ENCODE data around the gene USP10.

The USP10 gene

DNA sequence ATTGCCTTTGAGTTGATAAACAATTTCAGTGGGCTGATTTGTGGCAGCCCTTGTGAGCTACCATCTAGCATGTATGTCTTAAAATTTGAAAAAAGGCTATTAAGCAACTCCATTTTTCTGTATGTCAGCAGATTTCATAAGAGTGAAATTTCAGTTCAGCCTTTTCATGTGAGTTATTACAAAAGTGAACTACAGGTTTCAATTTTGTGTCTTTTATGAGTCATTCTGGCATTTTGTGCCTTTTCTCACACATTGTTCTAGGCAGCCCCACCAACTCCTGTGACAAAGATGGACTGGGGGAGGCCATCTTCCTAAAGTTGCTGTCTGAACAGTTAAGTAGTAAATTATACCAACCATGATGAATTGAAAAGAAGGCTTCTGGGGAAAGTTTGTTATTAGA, 52.1 kb downstream of the USP10 start:
- no peak for DNase-seq (ENCODE audit: low spot score)

DNA sequence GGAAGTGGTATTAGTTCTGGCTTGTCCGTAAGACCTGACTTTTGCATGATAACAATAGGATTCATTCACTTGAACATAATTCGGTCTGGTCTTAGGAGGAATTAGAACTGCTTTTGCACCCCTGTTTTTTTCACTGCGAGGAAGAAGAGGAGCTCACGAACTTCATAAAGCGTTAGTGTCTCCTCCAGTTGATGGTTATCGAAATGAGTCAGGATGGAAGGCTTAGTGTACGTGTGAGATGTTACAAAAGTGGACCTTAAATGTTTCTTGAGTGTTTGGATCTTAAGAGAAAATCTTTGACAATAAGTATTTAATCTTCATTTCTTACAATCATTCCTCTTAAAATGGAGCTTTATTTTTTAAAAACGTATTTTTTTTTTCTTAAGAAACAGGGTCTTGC, 52.8 kb downstream of the USP10 start:
- no peak for DNase-seq (ENCODE audit: low spot score)

DNA sequence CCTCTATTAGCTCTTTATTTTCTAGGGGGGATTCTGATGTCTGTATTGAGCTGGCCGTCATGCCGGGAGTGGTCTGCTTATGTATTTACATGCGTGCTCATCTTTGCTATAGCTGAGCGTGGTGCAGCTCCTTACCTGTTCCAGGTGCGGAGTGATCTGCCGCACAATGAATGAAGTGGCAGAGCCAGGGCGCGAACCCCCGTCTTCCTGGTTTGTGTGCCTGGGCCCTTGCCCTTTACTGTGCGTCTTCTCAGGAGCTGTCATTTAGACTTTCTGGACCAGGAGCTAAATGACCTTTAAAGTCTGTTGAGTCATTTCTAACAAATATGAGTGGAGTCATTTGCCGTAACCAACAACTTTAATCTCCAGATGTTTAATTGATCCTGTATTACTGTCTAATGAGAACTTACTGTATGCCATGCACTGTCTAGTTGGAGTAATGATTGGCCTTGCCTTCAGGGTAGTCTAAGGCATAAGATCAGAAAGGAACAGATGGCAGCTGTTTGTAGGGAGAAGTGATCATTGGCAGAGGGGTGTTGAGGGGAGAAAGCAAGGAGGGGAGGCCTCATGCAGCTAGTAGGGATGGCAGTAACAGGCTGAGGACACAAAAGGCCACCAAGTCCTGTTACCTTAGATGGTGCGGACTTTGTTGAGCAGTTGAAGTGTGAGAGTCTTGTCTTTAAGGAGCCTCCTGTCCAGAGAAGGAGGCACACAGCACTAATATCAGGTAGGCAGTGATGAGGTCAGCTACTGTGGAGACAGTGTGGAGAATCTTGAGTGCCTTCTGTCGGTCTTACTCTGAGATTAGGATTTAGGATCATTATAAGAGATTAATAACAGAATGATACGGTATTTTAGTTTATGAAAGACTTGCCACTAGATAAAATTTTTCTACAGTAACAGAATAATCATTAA, 53.9 kb downstream of the USP10 start:
- DNase-seq (ENCODE audit: low spot score), result no peak

DNA sequence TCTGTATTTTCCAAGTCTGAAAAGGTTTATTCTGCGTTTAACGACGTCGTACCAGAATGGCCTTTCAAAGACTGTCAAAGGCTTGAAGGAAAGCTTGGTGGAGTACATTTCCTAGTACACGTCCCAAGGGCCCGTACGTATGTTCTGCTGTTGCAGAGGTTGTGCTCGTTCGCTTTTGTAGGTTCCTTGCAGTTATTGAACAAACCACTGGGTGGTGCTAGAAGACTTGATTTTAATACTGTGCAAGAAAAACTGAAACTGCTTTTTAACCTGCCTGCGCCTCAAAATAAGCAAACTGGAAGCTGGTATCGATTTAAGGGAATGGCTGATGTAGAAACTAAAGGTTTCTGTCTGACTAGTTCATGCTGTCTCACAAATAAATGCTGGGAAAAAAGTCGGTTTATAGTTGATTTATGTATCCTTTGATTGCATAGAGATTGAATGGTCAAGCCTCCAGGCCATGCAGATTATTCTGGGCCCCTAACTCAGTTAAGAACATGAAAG, 54.6 kb downstream of the USP10 start:
- DNase-seq (ENCODE audit: low spot score), result peak; percentile 81

GRCh38 chr16:84754956-84755672, 55.3 kb downstream of the USP10 start:
- no peak for DNase-seq (ENCODE audit: low spot score)

- no peak for DNase-seq (ENCODE audit: low spot score)
Observed at GRCh38 chr16:84756830-84757229, 57.0 kb downstream of the USP10 start.

DNA sequence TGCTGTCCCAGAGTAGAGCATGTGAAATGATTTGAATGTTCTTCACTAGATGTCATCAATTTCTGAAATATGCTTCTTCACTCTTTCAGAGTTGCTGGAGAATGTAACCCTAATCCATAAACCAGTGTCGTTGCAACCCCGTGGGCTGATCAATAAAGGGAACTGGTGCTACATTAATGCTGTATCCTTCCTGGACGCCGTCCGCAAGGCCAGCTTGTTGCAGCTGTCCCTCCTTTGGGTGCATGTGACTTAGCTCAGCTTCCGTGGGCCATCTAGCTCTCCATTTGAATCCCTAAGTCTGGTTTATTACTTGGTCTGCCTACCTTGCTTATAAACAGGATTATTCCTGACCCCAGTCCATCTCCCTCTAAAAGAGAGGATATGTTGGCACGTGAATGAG, 58.8 kb downstream of the USP10 start:
- DNase-seq (ENCODE audit: low spot score), result no peak

DNA sequence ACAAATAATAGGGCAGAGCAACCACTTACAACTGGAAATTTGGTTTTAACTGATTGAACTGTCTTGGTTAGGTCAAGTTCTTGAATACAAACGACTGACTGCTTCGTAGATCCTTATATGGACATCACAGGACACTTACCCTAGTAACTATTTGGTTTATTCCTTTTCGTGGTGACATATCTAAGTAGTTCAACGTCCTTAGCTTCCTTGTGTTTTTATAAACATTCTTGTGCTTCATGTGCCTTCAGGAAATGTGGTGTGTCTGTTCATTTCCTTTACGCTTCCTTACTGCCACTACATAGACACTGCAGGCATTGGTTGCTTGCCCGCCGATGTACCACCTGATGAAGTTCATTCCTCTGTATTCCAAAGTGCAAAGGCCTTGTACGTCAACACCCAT, 59.3 kb downstream of the USP10 start:
- no peak for DNase-seq (ENCODE audit: low spot score)

GRCh38 chr16:84759906-84760305, 60.1 kb downstream of the USP10 start:
- no peak for DNase-seq (ENCODE audit: low spot score)

GRCh38 chr16:84761448-84762368, 61.9 kb downstream of the USP10 start:
- DNase-seq (ENCODE audit: low spot score), result no peak

- no peak for DNase-seq (ENCODE audit: low spot score)
Observed at GRCh38 chr16:84763164-84763563, 63.4 kb downstream of the USP10 start.

- DNase-seq (ENCODE audit: low spot score), result no peak
Observed at GRCh38 chr16:84763629-84764028, 63.8 kb downstream of the USP10 start.

- DNase-seq (ENCODE audit: low spot score), result no peak
Observed at GRCh38 chr16:84764970-84765369, 65.2 kb downstream of the USP10 start.

DNA sequence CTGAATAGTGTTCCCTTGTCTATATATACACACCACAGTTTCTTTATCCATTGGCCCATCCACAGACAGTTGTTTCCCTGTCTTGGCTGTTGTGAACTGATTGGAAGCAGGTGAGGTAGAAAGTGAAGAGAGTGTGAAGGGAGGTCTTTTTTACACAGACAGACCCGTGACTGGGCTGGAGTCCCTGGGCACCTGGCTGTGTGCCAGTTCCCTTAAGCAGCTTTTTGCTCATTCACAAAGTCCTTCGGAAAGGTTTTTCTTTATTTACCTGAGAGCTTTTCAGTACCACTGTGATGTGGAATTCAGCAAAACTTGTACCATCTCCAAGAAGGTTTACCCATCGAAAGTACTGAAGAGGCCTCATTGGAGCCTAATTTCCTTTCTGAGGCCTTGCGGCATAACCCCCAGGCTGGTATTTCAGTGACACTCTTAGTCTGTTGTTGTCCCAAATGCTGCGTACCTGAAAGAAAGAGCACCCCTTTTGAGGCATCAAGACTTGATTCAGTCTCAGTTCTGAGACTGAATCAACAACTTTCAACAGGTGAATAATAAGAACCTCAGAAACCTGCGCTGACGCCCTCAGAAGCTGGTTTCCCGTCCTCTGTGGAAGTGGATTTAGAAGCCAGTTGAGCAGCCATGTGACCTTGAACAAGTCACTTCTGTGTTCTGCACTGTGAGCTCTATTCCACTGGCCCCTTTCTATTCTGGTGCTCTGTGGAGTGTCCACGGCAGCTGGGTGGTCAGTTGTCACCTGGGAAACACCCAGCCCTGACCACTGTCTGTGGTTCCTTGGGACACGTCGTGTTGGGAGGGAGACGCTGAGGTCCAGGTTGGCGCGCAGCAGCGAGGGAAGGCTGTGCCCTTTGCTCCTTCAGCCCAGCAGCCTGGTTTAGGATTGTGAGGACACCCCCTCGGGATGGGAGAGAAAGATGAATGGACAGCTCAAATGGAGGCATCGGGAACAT, 66.1 kb downstream of the USP10 start:
- DNase-seq (ENCODE audit: low spot score), result no peak

- no peak for DNase-seq (ENCODE audit: low spot score)
Observed at GRCh38 chr16:84766978-84767773, 67.4 kb downstream of the USP10 start.

DNA sequence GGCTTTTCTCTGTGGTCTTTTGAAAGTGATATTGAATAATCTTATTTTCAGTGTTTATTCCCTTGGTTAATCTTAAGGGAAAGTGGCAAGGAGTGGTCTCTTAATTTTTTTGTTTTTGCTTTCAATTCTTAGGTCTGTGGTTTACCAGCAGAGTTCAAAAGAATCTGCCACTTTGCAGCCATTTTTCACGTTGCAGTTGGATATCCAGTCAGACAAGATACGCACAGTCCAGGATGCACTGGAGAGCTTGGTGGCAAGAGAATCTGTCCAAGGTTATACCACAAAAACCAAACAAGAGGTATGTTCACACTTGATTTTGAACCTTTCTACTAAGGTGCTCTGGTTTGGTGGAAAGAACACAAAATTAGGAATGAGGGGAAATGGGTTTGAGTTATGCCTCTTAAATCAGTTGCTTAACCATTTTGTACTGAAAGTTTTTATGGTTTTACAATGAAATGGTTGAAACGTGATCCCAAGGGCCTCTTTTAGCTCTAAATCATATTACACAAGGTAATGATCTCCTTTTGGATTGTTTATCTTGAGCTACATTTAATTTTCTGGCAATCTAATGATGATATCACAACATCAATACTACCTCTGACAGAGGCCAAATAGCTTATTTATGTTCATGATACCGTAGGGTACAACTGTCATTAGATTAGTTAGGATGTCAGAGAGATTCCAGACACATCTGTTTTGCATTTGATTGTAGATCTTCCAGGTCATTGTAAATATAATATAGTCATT, 68.4 kb downstream of the USP10 start:
- no peak for DNase-seq (ENCODE audit: low spot score)

- no peak for DNase-seq (ENCODE audit: low spot score)
Observed at GRCh38 chr16:84768808-84769197, 69.0 kb downstream of the USP10 start.

DNA sequence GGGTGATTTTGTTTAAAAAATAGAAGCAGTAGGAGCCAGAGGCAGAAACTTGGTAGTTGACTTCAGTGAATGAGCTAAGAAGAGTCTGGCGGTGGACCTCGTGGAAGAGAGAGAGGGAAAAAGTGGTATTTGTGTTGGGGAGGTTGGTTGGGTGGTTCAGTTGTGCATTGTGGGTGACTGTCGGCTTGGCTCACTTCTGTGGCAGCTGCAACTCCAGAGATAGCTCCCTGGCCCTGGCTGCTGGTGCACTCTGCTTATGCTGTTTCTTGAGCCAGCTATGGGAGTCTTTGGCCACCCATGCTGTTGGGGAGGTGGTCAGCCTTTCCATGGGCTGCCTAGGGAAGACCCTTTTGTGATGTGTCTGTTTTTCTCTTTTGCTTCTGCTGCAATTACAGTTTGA, 69.6 kb downstream of the USP10 start:
- no peak for DNase-seq (ENCODE audit: low spot score)

DNA sequence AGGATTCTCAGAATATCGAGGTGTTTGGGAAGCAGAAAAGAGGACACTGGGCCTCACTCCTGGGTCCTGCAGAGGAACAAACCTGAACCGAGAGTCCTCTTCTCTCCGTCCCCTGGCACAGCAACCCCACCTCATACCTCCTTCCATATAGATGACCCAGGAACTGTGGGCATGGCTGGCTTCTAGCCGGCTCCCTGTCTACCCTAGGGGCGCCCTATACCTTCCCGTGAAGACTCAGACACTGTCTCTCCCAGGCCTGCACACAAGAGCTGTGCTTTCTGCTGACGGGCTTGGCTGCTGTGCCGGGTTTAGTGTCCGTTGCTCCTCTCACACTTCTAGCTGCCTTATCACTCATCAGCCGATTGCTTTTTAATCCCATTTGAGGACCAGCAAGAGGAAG, 73.5 kb downstream of the USP10 start:
- DNase-seq (ENCODE audit: low spot score), result no peak
